GM12878 (cell line): ENCODE data around the gene LRCH4.

Experiments
- EZH2 ChIP-seq: IDR thresholded peaks from 2 replicates; pipeline ENCODE4 v1.6.1; 2012; ENCODE audit warnings: low read depth, mild to moderate bottlenecking, control low read depth, inconsistent platforms, low read length, borderline replicate concordance; ENCODE audit not compliant: control insufficient read depth
- USF2 ChIP-seq: IDR thresholded peaks from 2 replicates; pipeline ENCODE4 v1.6.1; 2011; ENCODE audit warnings: low read depth, low read length, improper control_type of control experiment, borderline replicate concordance

DNA sequence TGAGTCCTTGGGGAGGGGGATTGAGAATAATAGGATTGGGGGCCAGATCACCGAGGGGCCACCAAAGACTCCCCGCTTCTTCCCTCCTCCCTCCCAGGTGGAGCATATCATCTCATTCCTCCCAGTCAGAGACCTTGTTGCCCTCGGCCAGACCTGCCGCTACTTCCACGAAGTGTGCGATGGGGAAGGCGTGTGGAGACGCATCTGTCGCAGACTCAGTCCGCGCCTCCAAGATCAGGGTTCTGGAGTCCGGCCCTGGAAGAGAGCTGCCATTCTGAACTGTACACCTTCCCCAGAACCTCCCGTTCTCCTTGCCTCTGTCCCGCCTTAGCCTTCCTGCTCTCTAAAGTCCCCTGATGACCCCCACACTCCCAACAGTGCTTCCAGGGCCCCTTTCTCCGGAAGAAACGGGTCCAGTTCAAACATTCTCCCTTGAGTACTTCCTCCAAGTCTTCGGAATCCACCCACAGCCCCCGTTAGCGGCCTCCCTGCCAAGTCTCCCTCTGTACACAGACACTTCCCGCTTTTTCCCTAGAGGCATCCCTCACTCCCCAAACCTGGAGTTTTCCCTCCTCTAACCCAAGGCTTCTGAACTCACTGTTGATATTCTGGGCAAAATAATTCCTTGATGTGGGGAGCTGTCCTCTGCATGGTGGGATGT lies 4.3 kb upstream of the LRCH4 start:
- no peak for TF ChIP-seq USF2
- no peak for TF ChIP-seq EZH2
